ENCODE data around the gene NISCH.

Gene NISCH

GRCh38 chr3:52515192-52515591, 59.8 kb downstream of the NISCH start:
- no peak overlapping the region for H3K4me3 ChIP-seq (ENCODE audit: low read depth, low read length)
- no peak for DNase-seq (ENCODE audit: low read depth)
- no peak for TF ChIP-seq CTCF (conservative IDR thresholded peaks at IDR 0.05; ENCODE audit: low read depth, low read length)

- TF ChIP-seq CTCF (conservative IDR thresholded peaks at IDR 0.05; ENCODE audit: low read depth, low read length): no peak
- DNase-seq (ENCODE audit: low read depth): no peak
- H3K4me3 ChIP-seq (ENCODE audit: low read depth, low read length): no peak overlapping the region
Observed at GRCh38 chr3:52516509-52517195, 61.2 kb downstream of the NISCH start.

- TF ChIP-seq CTCF (conservative IDR thresholded peaks at IDR 0.05; ENCODE audit: low read depth, low read length): no peak
- DNase-seq (ENCODE audit: low read depth): no peak
- H3K4me3 ChIP-seq (ENCODE audit: low read depth, low read length): no peak overlapping the region
Observed at GRCh38 chr3:52517796-52518722, 62.7 kb downstream of the NISCH start.

GRCh38 chr3:52518723-52519444, 63.5 kb downstream of the NISCH start:
- no peak overlapping the region for H3K4me3 ChIP-seq (ENCODE audit: low read depth, low read length)
- no peak for TF ChIP-seq CTCF (conservative IDR thresholded peaks at IDR 0.05; ENCODE audit: low read depth, low read length)
- no peak for DNase-seq (ENCODE audit: low read depth)

GRCh38 chr3:52519445-52520140, 64.2 kb downstream of the NISCH start:
- no peak overlapping the region for H3K4me3 ChIP-seq (ENCODE audit: low read depth, low read length)
- no peak for TF ChIP-seq CTCF (conservative IDR thresholded peaks at IDR 0.05; ENCODE audit: low read depth, low read length)
- no peak for DNase-seq (ENCODE audit: low read depth)

GRCh38 chr3:52520141-52520667, 64.8 kb downstream of the NISCH start:
- DNase-seq (ENCODE audit: low read depth): no peak
- H3K4me3 ChIP-seq (ENCODE audit: low read depth, low read length): no peak overlapping the region
- TF ChIP-seq CTCF (conservative IDR thresholded peaks at IDR 0.05; ENCODE audit: low read depth, low read length): no peak

Data from choroid plexus epithelial cell (primary cell).